DMS53 treated with DMSO at 0.1 percent for 48 hours (cell line): Measurements from ENCODE around the gene CNKSR3.
"Not testable (repeated sequence)": the region's sequence is repeated elsewhere in the genome, so short reads cannot be mapped to it uniquely, and the experiment has no call there.

ENCODE experiments used
- DNase-seq: peaks from one replicate; lab custom pipeline; 2025; ENCODE audit not compliant: unreplicated experiment; lab: John Stamatoyannopoulos, UW

The CNKSR3 gene

DNA sequence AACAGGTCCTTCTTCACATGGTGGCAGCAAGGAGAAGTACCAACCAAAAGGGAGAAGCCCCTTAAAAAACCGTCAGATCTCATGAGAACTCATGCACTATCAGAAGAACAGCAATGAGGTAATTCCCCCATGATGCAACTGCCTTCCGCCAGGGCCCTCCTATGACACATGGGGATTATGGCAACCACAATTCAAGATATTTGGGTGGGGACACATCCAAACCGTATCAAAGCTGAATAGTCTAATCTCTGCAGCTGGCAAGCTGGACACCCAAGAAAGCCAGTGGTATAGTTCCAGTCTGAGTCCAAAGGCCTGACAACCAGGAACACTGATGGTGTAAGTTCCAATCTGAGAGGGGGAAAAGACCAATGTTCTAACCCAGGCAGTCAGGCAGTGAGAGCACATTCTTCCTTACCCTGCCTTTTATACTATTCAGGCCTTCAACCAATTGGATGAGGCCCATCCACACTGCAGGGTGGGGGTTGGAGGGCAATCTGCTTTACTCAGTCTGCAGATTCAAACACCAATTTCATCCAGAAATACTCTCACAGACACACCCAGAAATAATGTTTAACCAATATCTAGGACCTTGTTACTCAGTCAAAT, 17.9 kb upstream of the CNKSR3 start:
- no peak for DNase-seq

- no peak for DNase-seq
Measured at GRCh38 chr6:154526996-154527395, 16.5 kb upstream of the CNKSR3 start.

DNA sequence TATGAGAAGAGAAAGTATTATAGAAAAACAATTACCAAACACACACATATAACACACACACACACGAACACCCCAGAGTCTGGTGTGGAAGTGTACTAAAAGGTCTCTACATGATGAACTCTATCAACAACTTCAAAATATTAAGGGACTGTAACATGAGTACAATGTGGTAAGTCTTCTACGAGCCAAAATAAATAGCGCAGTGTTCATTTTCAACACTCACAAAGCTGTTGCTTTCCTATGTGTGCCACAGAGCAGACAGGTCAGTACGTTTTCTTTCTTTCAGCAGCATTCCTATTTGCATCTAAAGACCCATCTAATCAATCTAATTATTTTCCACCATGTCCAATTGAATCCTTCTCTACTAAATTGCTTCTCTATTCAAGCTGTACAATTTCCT, 12.1 kb upstream of the CNKSR3 start:
- no peak for DNase-seq

DNA sequence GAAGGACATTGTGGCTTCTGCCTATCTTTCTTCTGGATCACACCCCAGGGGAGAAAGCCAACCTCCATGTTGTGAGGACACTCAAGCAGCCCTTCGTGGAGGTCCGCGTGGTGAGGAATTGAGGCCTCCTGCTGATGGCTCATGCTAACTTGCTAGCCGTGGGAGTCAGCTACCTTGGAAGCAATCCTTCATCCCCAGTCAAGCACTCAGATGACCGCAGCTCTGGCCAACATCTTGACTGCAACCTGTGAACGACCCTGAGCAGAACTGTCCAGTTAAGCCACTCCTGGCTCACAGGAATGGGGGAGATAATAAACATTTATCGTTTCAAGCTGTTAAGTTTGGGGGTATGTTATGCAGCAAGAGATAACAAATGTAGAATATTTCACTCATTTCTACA, 10.9 kb upstream of the CNKSR3 start:
- no peak for DNase-seq

- DNase-seq = no peak
Measured at GRCh38 chr6:154520280-154520679, 9.8 kb upstream of the CNKSR3 start.

- no peak for DNase-seq
Measured at GRCh38 chr6:154518396-154518795, 7.9 kb upstream of the CNKSR3 start.

GRCh38 chr6:154516276-154516675, 5.8 kb upstream of the CNKSR3 start:
- DNase-seq = no peak

DNA sequence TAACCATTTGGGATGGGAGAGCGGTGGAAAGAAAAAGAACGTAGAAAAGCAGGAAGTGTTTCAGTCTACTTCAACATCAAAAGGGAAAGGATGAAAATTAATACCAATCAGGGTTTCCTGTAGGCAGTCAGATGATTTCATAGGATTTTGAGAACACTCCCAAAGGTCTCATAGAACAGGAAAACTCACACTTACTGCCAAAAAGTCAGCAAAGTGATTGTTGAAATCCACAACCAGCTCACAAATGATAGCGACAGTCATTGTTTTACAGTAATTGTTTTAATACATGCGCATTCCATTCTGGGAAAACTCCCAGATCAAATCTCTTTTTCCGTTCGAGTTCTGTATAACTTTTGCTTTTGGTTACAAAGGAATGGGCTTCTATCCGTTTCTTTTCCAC, 5.3 kb upstream of the CNKSR3 start:
- no peak for DNase-seq

- not testable (repeated sequence) for DNase-seq
Measured at GRCh38 chr6:154515076-154515475, 4.6 kb upstream of the CNKSR3 start.

DNA sequence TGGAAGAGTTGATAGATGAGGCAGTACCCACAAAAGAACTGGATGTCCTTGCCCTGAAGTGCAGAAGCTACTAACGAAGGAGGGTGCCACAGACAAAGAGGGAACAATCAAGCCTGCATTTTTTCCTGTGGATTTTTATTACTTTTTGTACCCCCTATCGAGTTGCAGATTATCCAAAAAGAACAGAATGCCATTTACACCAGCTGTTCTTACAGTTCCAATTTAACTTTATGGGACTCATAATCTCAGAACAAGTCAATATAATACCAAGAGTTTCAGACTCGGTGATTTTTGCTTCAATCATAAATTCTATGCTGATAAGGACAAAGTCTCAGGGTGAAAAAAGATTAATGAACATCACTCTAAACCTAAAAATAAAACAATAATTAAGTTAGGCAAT, 4.0 kb upstream of the CNKSR3 start:
- DNase-seq = no peak

DNA sequence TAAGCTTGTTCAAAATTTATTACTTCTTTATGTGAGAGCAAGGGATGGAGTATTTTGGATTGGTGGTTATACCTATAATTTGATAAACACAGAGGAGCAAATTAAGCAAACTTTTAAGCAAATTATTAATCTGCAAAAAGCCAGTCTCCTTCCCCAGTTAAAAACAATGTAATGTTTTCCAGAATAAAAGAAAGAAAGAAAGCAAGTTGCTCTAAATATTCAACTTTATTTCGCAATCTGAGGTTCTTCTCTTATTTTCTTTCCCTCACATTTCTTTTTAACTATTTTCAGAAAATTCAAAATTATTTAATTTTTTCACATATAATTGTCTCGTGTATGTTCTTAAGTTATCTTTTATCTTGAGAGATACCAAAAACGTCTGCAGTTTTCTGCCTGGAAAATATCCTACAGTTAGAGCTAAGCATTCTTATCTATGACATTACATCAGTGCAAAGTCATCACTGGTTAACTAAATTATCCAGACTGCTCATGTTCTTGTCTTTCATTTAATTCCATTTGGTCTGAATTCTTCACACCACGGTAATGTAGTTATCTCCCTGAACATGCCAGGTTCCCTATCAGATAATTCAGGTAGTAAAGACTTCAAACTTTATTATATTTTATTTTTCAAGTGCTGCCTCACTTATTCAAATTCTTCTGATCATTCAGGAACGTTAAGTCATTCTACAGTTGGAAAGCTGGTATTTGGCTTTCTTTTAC, 3.3 kb upstream of the CNKSR3 start:
- DNase-seq = no peak

DNA sequence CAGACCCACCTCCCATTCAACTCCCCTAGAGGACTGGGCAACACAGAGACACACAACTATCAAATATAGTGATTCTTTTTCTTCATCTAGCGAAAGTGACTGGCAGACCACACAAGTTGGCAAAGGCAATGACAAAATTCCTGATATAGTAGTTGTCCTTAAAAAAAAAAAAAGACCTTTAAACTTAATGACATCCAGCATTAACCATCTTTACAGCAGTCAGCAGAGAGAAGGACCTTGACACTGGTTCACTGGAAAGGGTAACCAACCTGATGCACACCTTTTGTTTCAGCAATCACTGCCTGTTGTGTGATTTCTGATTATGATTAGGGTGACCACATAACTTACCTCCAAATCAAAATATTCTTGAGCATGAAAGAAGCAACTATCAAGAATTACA, 1.7 kb upstream of the CNKSR3 start:
- no peak for DNase-seq

DNA sequence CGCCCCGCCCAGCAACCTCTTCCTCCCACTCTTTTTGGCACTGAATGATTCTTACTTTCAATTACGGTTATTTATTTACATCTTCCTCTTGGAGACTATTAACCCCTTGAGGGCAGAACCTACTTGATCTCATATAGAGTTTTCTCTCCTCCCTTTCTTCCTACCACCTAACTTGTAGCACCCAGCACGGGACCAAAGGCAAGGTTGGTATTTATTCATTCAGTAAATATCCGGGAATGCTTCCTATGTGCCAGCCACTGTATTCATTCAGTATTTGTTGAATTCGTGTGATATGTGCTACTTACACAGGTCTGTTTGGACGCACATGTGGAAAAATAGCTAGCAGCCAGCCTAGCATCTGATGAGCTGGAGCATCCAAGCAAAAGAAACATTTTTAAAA, 1.3 kb upstream of the CNKSR3 start:
- peak; percentile 51 for DNase-seq

GRCh38 chr6:154509421-154510143, 903 bp downstream of the CNKSR3 start:
- DNase-seq = no peak

GRCh38 chr6:154508573-154509375, 1.7 kb downstream of the CNKSR3 start:
- DNase-seq = peak; percentile 36

- DNase-seq = no peak
Measured at GRCh38 chr6:154506991-154507898, 3.2 kb downstream of the CNKSR3 start.

DNA sequence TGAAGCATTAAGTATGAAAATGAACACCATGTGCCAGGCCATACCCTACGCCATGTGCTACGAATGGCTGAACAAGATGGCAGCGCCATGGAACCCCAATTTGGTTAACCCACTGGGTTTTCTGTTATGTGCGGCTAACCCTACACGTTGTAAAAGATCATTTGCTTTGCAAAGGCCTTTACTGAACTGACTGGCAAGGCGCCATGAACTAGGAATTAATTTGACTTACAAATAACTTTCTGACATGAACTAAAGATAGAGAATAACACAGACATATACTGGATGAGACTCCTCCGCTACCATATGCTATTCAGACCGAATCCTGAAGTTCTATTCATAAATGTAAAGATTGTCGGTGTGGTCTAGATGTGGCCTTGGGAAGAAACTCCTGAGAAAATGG, 3.9 kb downstream of the CNKSR3 start:
- no peak for DNase-seq

DNA sequence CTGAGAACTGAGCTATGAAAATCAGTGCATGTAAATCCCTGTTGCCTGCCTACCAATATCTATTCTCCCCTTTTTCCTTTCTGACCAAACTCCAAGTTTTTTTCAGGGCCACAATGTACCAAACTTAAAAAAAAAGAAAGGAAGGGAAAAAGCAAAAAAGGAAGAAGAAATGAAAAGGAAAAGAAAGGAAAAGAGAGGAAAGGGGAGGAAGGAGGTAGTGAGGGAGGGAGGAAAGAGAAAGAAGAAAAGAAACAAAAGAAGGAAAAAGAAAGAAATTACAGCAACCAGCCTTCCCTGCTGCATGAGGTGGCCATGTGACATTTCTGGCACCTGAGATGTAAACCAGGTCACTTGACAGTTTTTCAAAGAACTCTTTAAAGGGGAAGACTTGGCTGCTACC, 4.4 kb downstream of the CNKSR3 start:
- DNase-seq = no peak

DNA sequence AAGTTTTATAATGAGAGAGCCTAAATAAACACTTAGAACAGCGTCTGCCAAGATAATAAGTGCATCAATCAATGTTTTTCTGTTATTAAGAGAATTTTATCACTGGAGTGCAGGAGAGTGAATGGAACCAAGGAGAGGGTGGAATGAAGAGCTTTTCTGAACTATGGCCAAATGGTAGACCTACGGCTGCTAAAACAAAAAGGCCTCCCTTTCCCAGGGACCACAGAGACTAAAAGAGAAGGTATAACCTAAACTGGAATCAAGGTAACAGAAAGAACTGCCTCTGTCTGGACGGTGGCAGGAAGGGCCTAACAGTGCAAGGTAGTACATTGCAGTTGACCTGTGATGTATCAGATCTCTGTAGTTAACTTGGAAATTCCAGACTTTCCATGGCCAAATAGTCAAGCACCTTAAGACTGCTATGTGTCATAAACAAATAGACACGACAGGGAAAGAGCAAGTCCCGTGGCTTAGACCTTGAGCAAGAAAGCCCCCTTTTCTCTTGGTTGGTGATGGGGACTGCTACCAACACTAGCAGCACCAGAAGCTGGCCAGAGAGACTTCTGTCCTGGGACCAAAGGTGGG, 5.5 kb downstream of the CNKSR3 start:
- DNase-seq = no peak

DNA sequence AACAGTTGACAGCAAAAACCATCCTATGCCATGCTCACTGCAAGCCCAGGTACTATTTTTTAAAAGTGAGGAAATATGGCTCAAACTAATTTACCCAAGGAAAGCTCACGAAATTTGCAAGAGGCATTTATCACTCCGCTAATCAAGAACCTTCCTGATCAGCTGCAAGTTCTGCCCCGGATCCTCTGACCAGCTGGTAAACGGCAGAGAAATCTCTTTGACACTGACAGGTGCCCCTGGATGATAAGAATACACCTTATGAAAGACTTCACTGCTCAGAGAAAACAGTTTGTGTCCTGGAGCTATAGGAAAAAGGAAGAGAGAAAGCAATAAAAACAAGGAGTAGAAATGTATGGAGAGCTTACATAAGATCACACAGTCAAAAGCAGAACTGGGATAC, 6.4 kb downstream of the CNKSR3 start:
- no peak for DNase-seq
